ENCODE data around the gene SOX5. TPM values are rescaled to one million over a fixed set of nuclear protein-coding genes. Genes with fewer than 3 reads are reported as not detected.

The SOX5 gene
- polyA plus RNA-seq, 1 experiment = 0.13 TPM

DNA sequence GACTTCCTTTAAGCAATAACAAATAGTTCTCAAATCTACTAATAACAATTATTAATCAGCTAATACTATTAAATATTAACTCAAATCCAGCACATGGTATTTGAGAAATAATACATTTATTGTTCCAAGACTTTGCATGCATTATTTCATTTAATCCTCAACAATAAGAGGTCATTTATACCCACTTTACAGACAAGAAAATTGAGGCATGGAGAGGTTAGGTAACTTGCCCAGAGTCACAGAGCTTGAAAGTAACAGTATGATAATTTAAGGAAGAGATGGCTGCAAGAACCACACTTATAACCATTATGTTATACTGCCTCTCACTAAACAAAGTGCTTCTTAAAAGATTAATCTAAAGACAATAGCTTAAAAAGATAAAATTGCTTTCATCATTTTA is 318.9 kb downstream of the SOX5 start:
- ChIA-PET CTCF (no interaction called here), POLR2A (no interaction called here)
- TF ChIP-seq, protein P1, sequence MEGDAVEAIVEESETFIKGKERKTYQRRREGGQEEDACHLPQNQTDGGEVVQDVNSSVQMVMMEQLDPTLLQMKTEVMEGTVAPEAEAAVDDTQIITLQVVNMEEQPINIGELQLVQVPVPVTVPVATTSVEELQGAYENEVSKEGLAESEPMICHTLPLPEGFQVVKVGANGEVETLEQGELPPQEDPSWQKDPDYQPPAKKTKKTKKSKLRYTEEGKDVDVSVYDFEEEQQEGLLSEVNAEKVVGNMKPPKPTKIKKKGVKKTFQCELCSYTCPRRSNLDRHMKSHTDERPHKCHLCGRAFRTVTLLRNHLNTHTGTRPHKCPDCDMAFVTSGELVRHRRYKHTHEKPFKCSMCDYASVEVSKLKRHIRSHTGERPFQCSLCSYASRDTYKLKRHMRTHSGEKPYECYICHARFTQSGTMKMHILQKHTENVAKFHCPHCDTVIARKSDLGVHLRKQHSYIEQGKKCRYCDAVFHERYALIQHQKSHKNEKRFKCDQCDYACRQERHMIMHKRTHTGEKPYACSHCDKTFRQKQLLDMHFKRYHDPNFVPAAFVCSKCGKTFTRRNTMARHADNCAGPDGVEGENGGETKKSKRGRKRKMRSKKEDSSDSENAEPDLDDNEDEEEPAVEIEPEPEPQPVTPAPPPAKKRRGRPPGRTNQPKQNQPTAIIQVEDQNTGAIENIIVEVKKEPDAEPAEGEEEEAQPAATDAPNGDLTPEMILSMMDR (IDR thresholded peaks at IDR 0.05; ENCODE audit: insufficient read depth, low read depth, low read length) = no peak
- H3K27me3 ChIP-seq (ENCODE audit: control insufficient read depth, insufficient read depth, low read length) = no peaks in the 10 kb centered on the region
- DNase-seq (ENCODE audit: low read depth) = no peak
- H3K4me3 ChIP-seq (ENCODE audit: low read depth, low read length) = no peak overlapping the region
- no peaks in the 10 kb centered on the region for H3K36me3 ChIP-seq (ENCODE audit: control insufficient read depth, insufficient read depth, low read length)

DNA sequence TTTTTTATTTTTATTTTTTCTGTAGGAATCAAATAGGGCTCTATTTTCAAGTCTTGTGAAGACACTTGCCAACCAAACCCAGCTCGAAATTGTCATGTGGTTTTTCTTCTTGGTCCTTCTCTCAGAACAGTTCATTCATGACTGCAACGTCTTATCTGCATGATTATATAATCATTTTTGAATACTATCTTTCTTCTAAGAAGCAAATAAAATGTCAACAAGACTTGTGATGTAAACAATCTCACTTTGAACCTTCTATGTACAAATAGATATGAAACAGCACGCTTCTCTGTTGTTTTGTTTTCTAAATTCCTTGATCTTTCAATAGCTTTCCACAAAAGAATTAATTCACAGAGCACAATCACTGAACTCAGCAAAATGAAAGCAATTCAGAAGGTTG is 320.7 kb downstream of the SOX5 start:
- ChIA-PET CTCF (no interaction called here), POLR2A (no interaction called here)
- Histone ChIP-seq H3K27me3 (ENCODE audit: control insufficient read depth, insufficient read depth, low read length) (no peaks in the 10 kb centered on the region), H3K4me3 (ENCODE audit: low read depth, low read length) (no peak overlapping the region), H3K36me3 (ENCODE audit: control insufficient read depth, insufficient read depth, low read length) (no peaks in the 10 kb centered on the region)
- DNase-seq (ENCODE audit: low read depth) = no peak
- TF ChIP-seq, protein P1 (IDR thresholded peaks at IDR 0.05; ENCODE audit: insufficient read depth, low read depth, low read length) = no peak

DNA sequence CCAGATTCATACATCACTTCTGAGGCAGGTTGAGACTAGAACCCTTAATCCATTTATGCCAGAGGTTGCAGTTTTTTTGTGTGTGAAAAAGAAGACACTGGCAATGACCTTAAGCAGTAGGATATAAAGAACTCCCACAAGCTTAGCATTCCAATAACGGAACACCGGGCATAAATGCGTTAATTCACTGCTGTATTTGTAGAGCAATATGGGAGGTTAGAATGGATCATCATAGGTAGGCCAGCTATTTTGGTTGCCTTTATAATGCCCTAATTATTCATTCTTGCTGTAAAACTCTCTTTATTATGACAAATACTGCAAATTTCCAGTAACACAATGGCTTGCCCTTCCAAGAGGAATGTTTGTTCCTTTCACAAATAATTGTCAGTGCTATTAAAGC is 322.7 kb downstream of the SOX5 start:
- H3K27me3 ChIP-seq (ENCODE audit: control insufficient read depth, insufficient read depth, low read length) = no peaks in the 10 kb centered on the region
- H3K36me3 ChIP-seq (ENCODE audit: control insufficient read depth, insufficient read depth, low read length) = no peaks in the 10 kb centered on the region
- TF ChIP-seq, protein P1 (IDR thresholded peaks at IDR 0.05; ENCODE audit: insufficient read depth, low read depth, low read length) = no peak
- ChIA-PET CTCF (no interaction called here), POLR2A (no interaction called here)
- no peak overlapping the region for H3K4me3 ChIP-seq (ENCODE audit: low read depth, low read length)
- no peak for DNase-seq (ENCODE audit: low read depth)

DNA sequence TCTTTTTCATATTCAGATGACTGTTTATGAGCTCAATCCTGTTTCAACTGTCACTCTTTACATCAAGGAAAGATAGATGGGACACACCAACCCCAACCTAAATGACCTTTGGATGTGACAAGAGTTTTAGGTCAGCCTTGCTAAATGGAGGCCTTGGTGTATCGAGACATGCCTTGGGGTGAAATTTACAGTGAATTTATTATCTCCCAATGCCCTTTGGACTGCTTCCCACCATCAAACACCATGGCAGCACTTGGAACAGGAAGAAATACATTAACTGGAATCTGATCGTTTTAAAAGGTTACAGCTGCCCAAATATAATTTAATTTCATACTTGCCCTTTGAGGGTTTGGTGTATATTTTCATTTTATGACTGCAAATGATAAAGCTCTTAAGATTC is 327.6 kb downstream of the SOX5 start:
- ChIA-PET CTCF (no interaction called here), POLR2A (no interaction called here)
- Histone ChIP-seq H3K4me3 (ENCODE audit: low read depth, low read length) (no peak overlapping the region), H3K36me3 (ENCODE audit: control insufficient read depth, insufficient read depth, low read length) (no peaks in the 10 kb centered on the region), H3K27me3 (ENCODE audit: control insufficient read depth, insufficient read depth, low read length) (no peaks in the 10 kb centered on the region)
- TF ChIP-seq, protein P1 (IDR thresholded peaks at IDR 0.05; ENCODE audit: insufficient read depth, low read depth, low read length) = no peak
- no peak for DNase-seq (ENCODE audit: low read depth)

DNA sequence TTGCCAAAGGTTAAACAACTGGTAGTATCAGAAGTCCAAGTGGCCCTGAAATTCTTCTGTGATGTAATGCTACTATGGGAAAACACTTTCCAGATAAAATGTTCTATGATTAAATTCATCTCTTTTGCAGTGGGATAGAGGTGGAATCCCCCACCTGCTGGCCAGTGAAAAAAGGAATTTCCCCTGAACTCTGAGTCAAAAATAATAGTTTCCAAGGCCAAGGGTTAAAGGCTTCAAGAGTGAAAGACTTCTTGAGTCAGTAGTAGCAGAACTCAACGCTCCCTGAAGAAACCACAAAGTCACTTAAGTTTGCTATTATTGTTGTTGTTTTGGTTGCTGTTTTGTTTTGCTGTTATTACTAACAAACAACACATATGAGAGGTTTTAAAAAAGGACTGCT is 330.8 kb downstream of the SOX5 start:
- TF ChIP-seq, protein P1 (IDR thresholded peaks at IDR 0.05; ENCODE audit: insufficient read depth, low read depth, low read length) = no peak
- H3K4me3 ChIP-seq (ENCODE audit: low read depth, low read length) = no peak overlapping the region
- no peaks in the 10 kb centered on the region for H3K27me3 ChIP-seq (ENCODE audit: control insufficient read depth, insufficient read depth, low read length)
- DNase-seq (ENCODE audit: low read depth) = no peak
- POLR2A ChIA-PET = no interaction called here
- CTCF ChIA-PET = no interaction called here
- H3K36me3 ChIP-seq (ENCODE audit: control insufficient read depth, insufficient read depth, low read length) = no peaks in the 10 kb centered on the region

All from BJ (cell line).